ENCODE measurements around the gene ADGRD2. TPM values are rescaled to one million over a fixed set of nuclear protein-coding genes. Genes with fewer than 3 reads are reported as not detected.
A peak's percentile ranks its signal among the peaks of the same experiment; 100 is the strongest.

ADGRD2 gene
- total and polyA plus RNA-seq, 2 of the 13 experiments (the other 11 are each of a cell fraction or from before 2014, with no cell fraction given): not detected

DNA sequence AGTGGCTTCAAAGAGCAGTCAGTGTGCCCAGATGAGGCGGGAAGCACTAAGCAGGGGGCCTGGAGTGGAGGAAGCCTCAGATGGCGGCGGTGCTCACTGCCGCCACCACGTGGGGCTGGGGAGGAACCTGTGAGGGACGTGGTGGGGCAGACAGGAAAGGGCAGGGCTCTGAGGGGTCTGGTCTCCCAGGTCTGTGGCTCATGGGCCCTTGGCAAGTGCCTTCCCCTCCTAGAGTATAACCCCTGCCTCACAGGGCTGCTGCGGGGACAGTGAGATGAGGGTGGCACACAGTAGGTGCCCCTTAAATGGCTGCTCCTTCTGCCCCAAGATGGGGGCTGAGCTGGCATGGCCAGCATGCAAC is 30.4 kb downstream of the ADGRD2 start (continued):
- no peak for TF ChIP-seq ZNF619 (CRISPR knock-in tag; IDR thresholded peaks at IDR 0.05)
- TF ChIP-seq, protein P1, sequence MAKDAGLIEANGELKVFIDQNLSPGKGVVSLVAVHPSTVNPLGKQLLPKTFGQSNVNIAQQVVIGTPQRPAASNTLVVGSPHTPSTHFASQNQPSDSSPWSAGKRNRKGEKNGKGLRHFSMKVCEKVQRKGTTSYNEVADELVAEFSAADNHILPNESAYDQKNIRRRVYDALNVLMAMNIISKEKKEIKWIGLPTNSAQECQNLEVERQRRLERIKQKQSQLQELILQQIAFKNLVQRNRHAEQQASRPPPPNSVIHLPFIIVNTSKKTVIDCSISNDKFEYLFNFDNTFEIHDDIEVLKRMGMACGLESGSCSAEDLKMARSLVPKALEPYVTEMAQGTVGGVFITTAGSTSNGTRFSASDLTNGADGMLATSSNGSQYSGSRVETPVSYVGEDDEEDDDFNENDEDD (CRISPR knock-in tag; IDR thresholded peaks at IDR 0.05; ENCODE audit: borderline replicate concordance): peak; percentile 45; the same call in 1 of the 2 replicates
- no peak for TF ChIP-seq ZNF101 (CRISPR knock-in tag; IDR thresholded peaks at IDR 0.05; ENCODE audit: borderline replicate concordance, low read depth)
- no peak for TF ChIP-seq ZFP90 (CRISPR knock-in tag; IDR thresholded peaks at IDR 0.05; ENCODE audit: borderline replicate concordance)
- no peak for TF ChIP-seq HNRNPH1 (optimal IDR thresholded peaks at IDR 0.05; ENCODE audit: low read depth, low read length)
- TF ChIP-seq, protein P2, sequence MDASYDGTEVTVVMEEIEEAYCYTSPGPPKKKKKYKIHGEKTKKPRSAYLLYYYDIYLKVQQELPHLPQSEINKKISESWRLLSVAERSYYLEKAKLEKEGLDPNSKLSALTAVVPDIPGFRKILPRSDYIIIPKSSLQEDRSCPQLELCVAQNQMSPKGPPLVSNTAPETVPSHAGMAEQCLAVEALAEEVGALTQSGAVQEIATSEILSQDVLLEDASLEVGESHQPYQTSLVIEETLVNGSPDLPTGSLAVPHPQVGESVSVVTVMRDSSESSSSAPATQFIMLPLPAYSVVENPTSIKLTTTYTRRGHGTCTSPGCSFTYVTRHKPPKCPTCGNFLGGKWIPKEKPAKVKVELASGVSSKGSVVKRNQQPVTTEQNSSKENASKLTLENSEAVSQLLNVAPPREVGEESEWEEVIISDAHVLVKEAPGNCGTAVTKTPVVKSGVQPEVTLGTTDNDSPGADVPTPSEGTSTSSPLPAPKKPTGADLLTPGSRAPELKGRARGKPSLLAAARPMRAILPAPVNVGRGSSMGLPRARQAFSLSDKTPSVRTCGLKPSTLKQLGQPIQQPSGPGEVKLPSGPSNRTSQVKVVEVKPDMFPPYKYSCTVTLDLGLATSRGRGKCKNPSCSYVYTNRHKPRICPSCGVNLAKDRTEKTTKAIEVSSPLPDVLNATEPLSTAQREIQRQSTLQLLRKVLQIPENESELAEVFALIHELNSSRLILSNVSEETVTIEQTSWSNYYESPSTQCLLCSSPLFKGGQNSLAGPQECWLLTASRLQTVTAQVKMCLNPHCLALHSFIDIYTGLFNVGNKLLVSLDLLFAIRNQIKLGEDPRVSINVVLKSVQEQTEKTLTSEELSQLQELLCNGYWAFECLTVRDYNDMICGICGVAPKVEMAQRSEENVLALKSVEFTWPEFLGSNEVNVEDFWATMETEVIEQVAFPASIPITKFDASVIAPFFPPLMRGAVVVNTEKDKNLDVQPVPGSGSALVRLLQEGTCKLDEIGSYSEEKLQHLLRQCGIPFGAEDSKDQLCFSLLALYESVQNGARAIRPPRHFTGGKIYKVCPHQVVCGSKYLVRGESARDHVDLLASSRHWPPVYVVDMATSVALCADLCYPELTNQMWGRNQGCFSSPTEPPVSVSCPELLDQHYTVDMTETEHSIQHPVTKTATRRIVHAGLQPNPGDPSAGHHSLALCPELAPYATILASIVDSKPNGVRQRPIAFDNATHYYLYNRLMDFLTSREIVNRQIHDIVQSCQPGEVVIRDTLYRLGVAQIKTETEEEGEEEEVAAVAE (CRISPR knock-in tag; IDR thresholded peaks at IDR 0.05; ENCODE audit: borderline replicate concordance): no peak
- no peak for TF ChIP-seq ZNF383 (CRISPR knock-in tag; IDR thresholded peaks at IDR 0.05; ENCODE audit: borderline replicate concordance)
- TF ChIP-seq CHD2 (IDR thresholded peaks at IDR 0.05; ENCODE audit: low read depth, low read length): no peak
- no peak for TF ChIP-seq ZNF772 (CRISPR knock-in tag; IDR thresholded peaks at IDR 0.05)
- TF ChIP-seq KLF16 (CRISPR knock-in tag; IDR thresholded peaks at IDR 0.05): no peak
- TF ChIP-seq ISL2 (CRISPR knock-in tag; IDR thresholded peaks at IDR 0.05): no peak
- TF ChIP-seq ZNF225 (CRISPR knock-in tag; IDR thresholded peaks at IDR 0.05): no peak
- TF ChIP-seq ZNF792 (CRISPR knock-in tag; IDR thresholded peaks at IDR 0.05): no peak
- no peak for TF ChIP-seq SRSF9 (IDR thresholded peaks at IDR 0.05; ENCODE audit: borderline replicate concordance, insufficient read depth, low read depth, low read length, poor library complexity, severe bottlenecking)
- TF ChIP-seq, protein P3, sequence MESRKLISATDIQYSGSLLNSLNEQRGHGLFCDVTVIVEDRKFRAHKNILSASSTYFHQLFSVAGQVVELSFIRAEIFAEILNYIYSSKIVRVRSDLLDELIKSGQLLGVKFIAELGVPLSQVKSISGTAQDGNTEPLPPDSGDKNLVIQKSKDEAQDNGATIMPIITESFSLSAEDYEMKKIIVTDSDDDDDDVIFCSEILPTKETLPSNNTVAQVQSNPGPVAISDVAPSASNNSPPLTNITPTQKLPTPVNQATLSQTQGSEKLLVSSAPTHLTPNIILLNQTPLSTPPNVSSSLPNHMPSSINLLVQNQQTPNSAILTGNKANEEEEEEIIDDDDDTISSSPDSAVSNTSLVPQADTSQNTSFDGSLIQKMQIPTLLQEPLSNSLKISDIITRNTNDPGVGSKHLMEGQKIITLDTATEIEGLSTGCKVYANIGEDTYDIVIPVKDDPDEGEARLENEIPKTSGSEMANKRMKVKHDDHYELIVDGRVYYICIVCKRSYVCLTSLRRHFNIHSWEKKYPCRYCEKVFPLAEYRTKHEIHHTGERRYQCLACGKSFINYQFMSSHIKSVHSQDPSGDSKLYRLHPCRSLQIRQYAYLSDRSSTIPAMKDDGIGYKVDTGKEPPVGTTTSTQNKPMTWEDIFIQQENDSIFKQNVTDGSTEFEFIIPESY (CRISPR knock-in tag; IDR thresholded peaks at IDR 0.05): peak; percentile 55; the same call in 1 of the 2 replicates
- TF ChIP-seq, protein P4, sequence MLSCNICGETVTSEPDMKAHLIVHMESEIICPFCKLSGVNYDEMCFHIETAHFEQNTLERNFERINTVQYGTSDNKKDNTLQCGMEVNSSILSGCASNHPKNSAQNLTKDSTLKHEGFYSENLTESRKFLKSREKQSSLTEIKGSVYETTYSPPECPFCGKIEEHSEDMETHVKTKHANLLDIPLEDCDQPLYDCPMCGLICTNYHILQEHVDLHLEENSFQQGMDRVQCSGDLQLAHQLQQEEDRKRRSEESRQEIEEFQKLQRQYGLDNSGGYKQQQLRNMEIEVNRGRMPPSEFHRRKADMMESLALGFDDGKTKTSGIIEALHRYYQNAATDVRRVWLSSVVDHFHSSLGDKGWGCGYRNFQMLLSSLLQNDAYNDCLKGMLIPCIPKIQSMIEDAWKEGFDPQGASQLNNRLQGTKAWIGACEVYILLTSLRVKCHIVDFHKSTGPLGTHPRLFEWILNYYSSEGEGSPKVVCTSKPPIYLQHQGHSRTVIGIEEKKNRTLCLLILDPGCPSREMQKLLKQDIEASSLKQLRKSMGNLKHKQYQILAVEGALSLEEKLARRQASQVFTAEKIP (CRISPR knock-in tag; IDR thresholded peaks at IDR 0.05; ENCODE audit: borderline replicate concordance): no peak
- TF ChIP-seq ZNF672 (CRISPR knock-in tag; IDR thresholded peaks at IDR 0.05): no peak
- TF ChIP-seq RARA (CRISPR knock-in tag; IDR thresholded peaks at IDR 0.05): no peak
- TF ChIP-seq RELA (CRISPR knock-in tag; IDR thresholded peaks at IDR 0.05): no peak
- no peak for TF ChIP-seq ZNF605 (CRISPR knock-in tag; IDR thresholded peaks at IDR 0.05)
- no peak for TF ChIP-seq CHCHD3 (CRISPR knock-in tag; IDR thresholded peaks at IDR 0.05)
- TF ChIP-seq, protein P5, sequence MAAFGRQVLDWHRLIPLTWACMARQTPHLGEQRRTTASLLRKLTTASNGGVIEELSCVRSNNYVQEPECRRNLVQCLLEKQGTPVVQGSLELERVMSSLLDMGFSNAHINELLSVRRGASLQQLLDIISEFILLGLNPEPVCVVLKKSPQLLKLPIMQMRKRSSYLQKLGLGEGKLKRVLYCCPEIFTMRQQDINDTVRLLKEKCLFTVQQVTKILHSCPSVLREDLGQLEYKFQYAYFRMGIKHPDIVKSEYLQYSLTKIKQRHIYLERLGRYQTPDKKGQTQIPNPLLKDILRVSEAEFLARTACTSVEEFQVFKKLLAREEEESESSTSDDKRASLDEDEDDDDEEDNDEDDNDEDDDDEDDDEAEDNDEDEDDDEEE (CRISPR knock-in tag; IDR thresholded peaks at IDR 0.05): no peak

Data from HepG2 (cell line).